Loucy (cell line): ENCODE measurements around the gene TGM5.

Experiments used
- H2AFZ ChIP-seq: fragments of 200-600 bp; sonication (generic); 2 replicates; pipeline ENCODE4 v1.6.0; 2016; ENCODE audit warnings: antibody characterized with exemption, mild to moderate bottlenecking, low read length, moderate library complexity
- H3F3A ChIP-seq: fragments of 200-600 bp; 2 replicates; pipeline ENCODE4 v1.6.0; 2016; ENCODE audit warnings: antibody characterized with exemption, low read depth, mild to moderate bottlenecking
- H3K27me3 ChIP-seq: fragments of 200-600 bp; sonication (generic); 2 replicates; pipeline ENCODE4 v1.6.1; 2014; ENCODE audit warnings: low read length, mild to moderate bottlenecking; ENCODE audit not compliant: insufficient read depth, poor library complexity, severe bottlenecking
- H3K36me3 ChIP-seq: fragments of 200-600 bp; sonication (generic); 2 replicates; pipeline ENCODE4 v1.6.1; 2016; ENCODE audit warnings: low read length; ENCODE audit not compliant: insufficient read depth
- H3K4me1 ChIP-seq: fragments of 200-600 bp; sonication (generic); 2 replicates; pipeline ENCODE4 v1.5.1; 2014; ENCODE audit warnings: low read length, mild to moderate bottlenecking; ENCODE audit not compliant: insufficient read depth, poor library complexity, severe bottlenecking
- H3K4me2 ChIP-seq: fragments of 200-600 bp; sonication (generic); 2 replicates; pipeline ENCODE4 v1.6.0; 2014; ENCODE audit warnings: antibody characterized with exemption, low read length, low read depth, mild to moderate bottlenecking; ENCODE audit not compliant: poor library complexity, severe bottlenecking
- H3K4me3 ChIP-seq: fragments of 200-600 bp; sonication (generic); 2 replicates; pipeline ENCODE4 v1.5.1; 2014; ENCODE audit warnings: low read length, mild to moderate bottlenecking, mixed read lengths; ENCODE audit not compliant: poor library complexity, severe bottlenecking
- H3K79me2 ChIP-seq: fragments of 200-600 bp; sonication (generic); 2 replicates; pipeline ENCODE4 v1.6.1; 2014; ENCODE audit warnings: low read length; ENCODE audit not compliant: insufficient read depth
- H3K9ac ChIP-seq: fragments of 200-600 bp; sonication (generic); 2 replicates; pipeline ENCODE4 v1.6.0; 2014; ENCODE audit warnings: mild to moderate bottlenecking, low read depth, low read length, moderate library complexity; ENCODE audit not compliant: poor library complexity, severe bottlenecking
- H3K9me2 ChIP-seq: fragments of 200-600 bp; sonication (generic); replicated peaks from 2 replicates; pipeline ENCODE4 v1.6.1; 2016; ENCODE audit warnings: low read depth, low read length, mixed read lengths
- H3K9me3 ChIP-seq: fragments of 200-600 bp; sonication (generic); 2 replicates; pipeline ENCODE4 v1.6.1; 2014; ENCODE audit warnings: mild to moderate bottlenecking, antibody characterized with exemption, low read length, low read depth; ENCODE audit not compliant: insufficient read depth
- H4K20me1 ChIP-seq: fragments of 200-600 bp; sonication (generic); 2 replicates; pipeline ENCODE4 v1.6.0; 2014; ENCODE audit warnings: antibody characterized with exemption, low read length, mild to moderate bottlenecking; ENCODE audit not compliant: insufficient read depth, poor library complexity, severe bottlenecking
- CTCF ChIP-seq: fragments of 200-600 bp; sonication (generic); conservative IDR thresholded peaks from 2 replicates; pipeline ENCODE4 v1.5.1; 2014; ENCODE audit warnings: mild to moderate bottlenecking, antibody characterized with exemption, low read length
- EZH2phosphoT487 ChIP-seq: fragments of 200-600 bp; IDR thresholded peaks from 2 replicates; pipeline ENCODE4 v1.6.1; 2018; ENCODE audit warnings: antibody characterized with exemption, mild to moderate bottlenecking, moderate library complexity, borderline replicate concordance

The TGM5 gene

GRCh38 chr15:43266386-43266785 lies 342 bp downstream of the TGM5 start:
- peaks cover 6% of the 10 kb centered on the region; the same call in 1 of the 2 replicates for H3F3A ChIP-seq
- H4K20me1 ChIP-seq, result no peaks in the 10 kb centered on the region
- H3K36me3 ChIP-seq, result no peaks in the 10 kb centered on the region
- peaks cover 24% of the 10 kb centered on the region for H3K4me1 ChIP-seq
- no peaks in the 10 kb centered on the region for H3K9me3 ChIP-seq
- H3K4me2 ChIP-seq, result no peak overlapping the region
- H3K27me3 ChIP-seq, result no peaks in the 10 kb centered on the region
- no peak for TF ChIP-seq CTCF
- TF ChIP-seq EZH2phosphoT487, result no peak
- no peak overlapping the region for H3K4me3 ChIP-seq
- H3K79me2 ChIP-seq, result no peaks in the 10 kb centered on the region
- no peak overlapping the region for H3K9ac ChIP-seq
- H3K9me2 ChIP-seq, result no peaks in the 10 kb centered on the region
- H2AFZ ChIP-seq, result no peak overlapping the region

DNA sequence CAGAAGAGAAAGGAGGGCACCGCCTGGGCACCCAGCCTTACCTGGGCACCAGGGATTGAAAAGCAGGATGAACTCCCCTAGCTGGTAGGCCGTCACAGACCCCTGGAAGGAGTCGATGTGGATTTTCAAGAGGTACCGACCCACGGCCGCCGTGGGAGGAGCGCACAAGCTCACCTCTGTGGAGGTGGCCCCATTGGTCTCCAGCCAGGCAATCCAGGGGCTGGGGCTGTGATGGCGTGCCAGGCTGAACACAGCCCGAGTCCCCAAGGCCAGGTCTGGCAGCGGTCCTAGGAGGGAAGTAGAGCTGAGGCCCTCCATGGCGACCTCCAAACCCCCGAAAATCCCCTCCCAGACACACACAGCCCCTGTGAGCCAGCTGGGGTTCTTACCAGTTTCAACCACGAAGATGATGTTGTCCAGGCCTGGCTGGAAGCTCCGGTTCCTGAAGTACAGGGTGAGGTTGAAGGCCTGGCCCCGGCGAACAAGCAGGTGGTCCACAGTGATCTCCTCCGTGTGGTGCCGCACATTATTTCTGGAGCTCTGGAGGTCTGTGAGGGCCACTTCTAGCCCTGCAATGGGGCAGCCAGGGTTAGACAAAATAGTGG lies 6.6 kb downstream of the TGM5 start:
- Histone ChIP-seq H3K79me2 (no peaks in the 10 kb centered on the region), H3K9me2 (no peaks in the 10 kb centered on the region), H3K4me3 (no peak overlapping the region), H3K36me3 (no peaks in the 10 kb centered on the region), H3K4me1 (no peaks in the 10 kb centered on the region), H3K9me3 (no peaks in the 10 kb centered on the region), H2AFZ (no peak overlapping the region), H3F3A (no peaks in the 10 kb centered on the region), H4K20me1 (no peaks in the 10 kb centered on the region), H3K9ac (no peak overlapping the region), H3K27me3 (no peaks in the 10 kb centered on the region), H3K4me2 (no peak overlapping the region)
- TF ChIP-seq CTCF (no peak), EZH2phosphoT487 (no peak)

DNA sequence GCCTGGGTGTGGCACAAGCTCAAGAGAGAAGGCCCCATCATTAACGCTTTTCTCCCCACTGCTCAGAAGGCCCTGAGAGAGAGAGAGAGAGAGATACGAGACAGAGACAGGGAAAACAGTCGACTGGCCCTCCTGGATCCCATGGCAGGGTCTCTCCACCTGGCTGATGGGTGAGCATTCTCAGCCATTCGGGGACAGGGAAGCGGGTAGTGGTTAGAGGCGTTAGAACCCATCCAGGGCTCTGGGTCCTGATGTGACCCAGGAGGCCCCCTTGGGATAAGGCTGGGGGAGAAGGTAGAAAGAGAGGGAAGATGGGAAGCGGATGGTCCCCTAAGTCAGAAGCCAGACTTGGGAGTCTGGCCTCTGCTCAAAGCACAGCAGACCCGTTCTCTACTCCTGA lies 7.9 kb downstream of the TGM5 start:
- H3K9ac ChIP-seq, result no peak overlapping the region
- no peaks in the 10 kb centered on the region for H3F3A ChIP-seq
- no peak overlapping the region for H3K4me3 ChIP-seq
- H2AFZ ChIP-seq, result no peak overlapping the region
- no peaks in the 10 kb centered on the region for H3K9me2 ChIP-seq
- no peaks in the 10 kb centered on the region for H4K20me1 ChIP-seq
- H3K27me3 ChIP-seq, result no peaks in the 10 kb centered on the region
- TF ChIP-seq EZH2phosphoT487 (no peak), CTCF (no peak)
- H3K4me1 ChIP-seq, result peaks cover 6% of the 10 kb centered on the region
- H3K9me3 ChIP-seq, result no peaks in the 10 kb centered on the region
- no peaks in the 10 kb centered on the region for H3K79me2 ChIP-seq
- no peak overlapping the region for H3K4me2 ChIP-seq
- no peaks in the 10 kb centered on the region for H3K36me3 ChIP-seq
